WERI-Rb-1 (cell line): Measurements from ENCODE around the gene GASK1A.

Experiments used
- DNase-seq: peaks from one replicate; pipeline ENCODE4 v3.0.0-alpha.2; 2020
- H3K27ac ChIP-seq: fragments of 250-450 bp; sonication (Bioruptor Pico); 2 replicates; pipeline ENCODE4 v1.5.1; 2020; ENCODE audit warnings: mild to moderate bottlenecking, moderate library complexity
- H3K27me3 ChIP-seq: fragments of 250-450 bp; sonication (Bioruptor Pico); 2 replicates; pipeline ENCODE4 v1.5.1; 2021; ENCODE audit warnings: mild to moderate bottlenecking, low read depth, moderate library complexity; ENCODE audit not compliant: insufficient read depth, severe bottlenecking
- H3K36me3 ChIP-seq: fragments of 250-450 bp; sonication (Bioruptor Pico); 2 replicates; pipeline ENCODE4 v1.5.1; 2020; ENCODE audit warnings: mild to moderate bottlenecking, moderate library complexity
- H3K4me3 ChIP-seq: 2 replicates; pipeline ENCODE4 v1.5.1; 2011; ENCODE audit warnings: low read depth, mild to moderate bottlenecking, control low read depth, low read length
- H3K9me3 ChIP-seq: fragments of 250-450 bp; sonication (Bioruptor Pico); 2 replicates; pipeline ENCODE4 v1.5.1; 2021; ENCODE audit warnings: mild to moderate bottlenecking, moderate library complexity; ENCODE audit not compliant: severe bottlenecking
- CTCF ChIP-seq: IDR thresholded peaks from 2 replicates; pipeline ENCODE4 v1.5.1; 2011; ENCODE audit warnings: low read depth, mild to moderate bottlenecking, control low read depth, inconsistent platforms, low read length

Gene GASK1A

GRCh38 chr3:43030162-43030935 lies 51.2 kb downstream of the GASK1A start:
- H3K9me3 ChIP-seq, result no peaks in the 10 kb centered on the region
- no peak for TF ChIP-seq CTCF

GRCh38 chr3:43031485-43031884 lies 52.4 kb downstream of the GASK1A start:
- TF ChIP-seq CTCF, result no peak
- H3K36me3 ChIP-seq, result no peaks in the 10 kb centered on the region
- no peaks in the 10 kb centered on the region for H3K9me3 ChIP-seq
- no peak for DNase-seq
- H3K27ac ChIP-seq, result no peak overlapping the region
- H3K4me3 ChIP-seq, result no peak overlapping the region
- no peaks in the 10 kb centered on the region for H3K27me3 ChIP-seq

More at GRCh38 chr3:43030162-43030935, 51.2 kb downstream of the GASK1A start:
- H3K27me3 ChIP-seq, result peaks cover 2% of the 10 kb centered on the region
- no peak overlapping the region for H3K4me3 ChIP-seq
- no peak overlapping the region for H3K27ac ChIP-seq
- no peak for DNase-seq
- H3K36me3 ChIP-seq, result no peaks in the 10 kb centered on the region

- DNase-seq, result no peak
- Histone ChIP-seq H3K27me3 (no peaks in the 10 kb centered on the region), H3K27ac (no peak overlapping the region), H3K36me3 (no peaks in the 10 kb centered on the region), H3K9me3 (no peaks in the 10 kb centered on the region), H3K4me3 (no peak overlapping the region)
- TF ChIP-seq CTCF, result no peak
Measured at GRCh38 chr3:43031889-43032545, 52.9 kb downstream of the GASK1A start.

GRCh38 chr3:43032646-43033628 lies 53.8 kb downstream of the GASK1A start:
- no peaks in the 10 kb centered on the region for H3K27me3 ChIP-seq

GRCh38 chr3:43034200-43034599 lies 55.1 kb downstream of the GASK1A start:
- no peak for DNase-seq
- no peaks in the 10 kb centered on the region for H3K36me3 ChIP-seq
- no peaks in the 10 kb centered on the region for H3K27me3 ChIP-seq
- H3K4me3 ChIP-seq, result no peak overlapping the region
- no peak overlapping the region for H3K27ac ChIP-seq
- TF ChIP-seq CTCF, result no peak
- H3K9me3 ChIP-seq, result no peaks in the 10 kb centered on the region

More at GRCh38 chr3:43032646-43033628, 53.8 kb downstream of the GASK1A start:
- Histone ChIP-seq H3K36me3 (no peaks in the 10 kb centered on the region), H3K4me3 (no peak overlapping the region), H3K27ac (no peak overlapping the region), H3K9me3 (no peaks in the 10 kb centered on the region)
- TF ChIP-seq CTCF, result no peak
- no peak for DNase-seq
